SK-N-SH (cell line): ENCODE results near the gene VNN1.

ENCODE experiments used
- EP300 ChIP-seq, 2 experiments: IDR thresholded peaks; 2 replicates each; pipeline versions ENCODE4 v1.4.0 to v1.6.1; 2012; ENCODE audit warnings: borderline replicate concordance in 1 of 2, low read depth in 1 of 2, low read length in 1 of 2
- EZH2phosphoT487 ChIP-seq: fragments of 200-600 bp; sonication (generic); IDR thresholded peaks from 2 replicates; pipeline ENCODE4 v1.6.1; 2017; ENCODE audit warnings: low read depth, mixed run types, mild to moderate bottlenecking, antibody characterized with exemption, moderate library complexity, borderline replicate concordance
- JUND ChIP-seq: IDR thresholded peaks from 2 replicates; pipeline ENCODE4 v1.4.0; 2012
- NFIC ChIP-seq: IDR thresholded peaks from 2 replicates; pipeline ENCODE4 v1.4.0; 2012; ENCODE audit warnings: borderline replicate concordance
- RCOR1 ChIP-seq: fragments of 150-350 bp; IDR thresholded peaks from 2 replicates; pipeline ENCODE4 v1.6.1; 2017; ENCODE audit warnings: antibody characterized with exemption, low read length
- TAF1 ChIP-seq: IDR thresholded peaks from 2 replicates; pipeline ENCODE4 v1.6.1; 2012; ENCODE audit warnings: low read depth, mild to moderate bottlenecking, low read length, moderate library complexity, borderline replicate concordance
- TF ChIP-seq, protein P1 (sequence below): fragments of 200-600 bp; sonication (generic); IDR thresholded peaks from 2 replicates; pipeline ENCODE4 v1.6.1; 2017; ENCODE audit warnings: antibody characterized with exemption, mild to moderate bottlenecking, moderate library complexity
- TF ChIP-seq, protein P2 (sequence below): fragments of 150-350 bp; IDR thresholded peaks from 2 replicates; pipeline ENCODE4 v1.6.1; 2017; ENCODE audit warnings: antibody characterized with exemption, low read length, low read depth, borderline replicate concordance
- TF ChIP-seq, protein P3 (sequence below): IDR thresholded peaks from 2 replicates; pipeline ENCODE4 v1.6.1; 2012; ENCODE audit warnings: mild to moderate bottlenecking, low read depth, low read length, moderate library complexity
- TF ChIP-seq, protein P4 (sequence below): IDR thresholded peaks from 2 replicates; pipeline ENCODE4 v1.4.0; 2012; ENCODE audit warnings: low read depth
- TF ChIP-seq, protein P5 (sequence below): IDR thresholded peaks from 2 replicates; pipeline ENCODE4 v1.4.0; 2012; ENCODE audit warnings: low read depth, borderline replicate concordance

GRCh38 chr6:132661906-132662305 is 51.9 kb downstream of the VNN1 start:
- TF ChIP-seq, protein P1, sequence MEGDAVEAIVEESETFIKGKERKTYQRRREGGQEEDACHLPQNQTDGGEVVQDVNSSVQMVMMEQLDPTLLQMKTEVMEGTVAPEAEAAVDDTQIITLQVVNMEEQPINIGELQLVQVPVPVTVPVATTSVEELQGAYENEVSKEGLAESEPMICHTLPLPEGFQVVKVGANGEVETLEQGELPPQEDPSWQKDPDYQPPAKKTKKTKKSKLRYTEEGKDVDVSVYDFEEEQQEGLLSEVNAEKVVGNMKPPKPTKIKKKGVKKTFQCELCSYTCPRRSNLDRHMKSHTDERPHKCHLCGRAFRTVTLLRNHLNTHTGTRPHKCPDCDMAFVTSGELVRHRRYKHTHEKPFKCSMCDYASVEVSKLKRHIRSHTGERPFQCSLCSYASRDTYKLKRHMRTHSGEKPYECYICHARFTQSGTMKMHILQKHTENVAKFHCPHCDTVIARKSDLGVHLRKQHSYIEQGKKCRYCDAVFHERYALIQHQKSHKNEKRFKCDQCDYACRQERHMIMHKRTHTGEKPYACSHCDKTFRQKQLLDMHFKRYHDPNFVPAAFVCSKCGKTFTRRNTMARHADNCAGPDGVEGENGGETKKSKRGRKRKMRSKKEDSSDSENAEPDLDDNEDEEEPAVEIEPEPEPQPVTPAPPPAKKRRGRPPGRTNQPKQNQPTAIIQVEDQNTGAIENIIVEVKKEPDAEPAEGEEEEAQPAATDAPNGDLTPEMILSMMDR, result no peak
- TF ChIP-seq EZH2phosphoT487 (no peak), EP300 (IDR thresholded peaks at IDR 0.05; ENCODE audit: borderline replicate concordance in 1 of 2, low read depth in 1 of 2, low read length in 1 of 2) (no peak), RCOR1 (no peak), JUND (no peak), TAF1 (no peak), NFIC (no peak)
- TF ChIP-seq, protein P2, sequence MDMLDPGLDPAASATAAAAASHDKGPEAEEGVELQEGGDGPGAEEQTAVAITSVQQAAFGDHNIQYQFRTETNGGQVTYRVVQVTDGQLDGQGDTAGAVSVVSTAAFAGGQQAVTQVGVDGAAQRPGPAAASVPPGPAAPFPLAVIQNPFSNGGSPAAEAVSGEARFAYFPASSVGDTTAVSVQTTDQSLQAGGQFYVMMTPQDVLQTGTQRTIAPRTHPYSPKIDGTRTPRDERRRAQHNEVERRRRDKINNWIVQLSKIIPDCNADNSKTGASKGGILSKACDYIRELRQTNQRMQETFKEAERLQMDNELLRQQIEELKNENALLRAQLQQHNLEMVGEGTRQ, result no peak
- TF ChIP-seq, protein P3, sequence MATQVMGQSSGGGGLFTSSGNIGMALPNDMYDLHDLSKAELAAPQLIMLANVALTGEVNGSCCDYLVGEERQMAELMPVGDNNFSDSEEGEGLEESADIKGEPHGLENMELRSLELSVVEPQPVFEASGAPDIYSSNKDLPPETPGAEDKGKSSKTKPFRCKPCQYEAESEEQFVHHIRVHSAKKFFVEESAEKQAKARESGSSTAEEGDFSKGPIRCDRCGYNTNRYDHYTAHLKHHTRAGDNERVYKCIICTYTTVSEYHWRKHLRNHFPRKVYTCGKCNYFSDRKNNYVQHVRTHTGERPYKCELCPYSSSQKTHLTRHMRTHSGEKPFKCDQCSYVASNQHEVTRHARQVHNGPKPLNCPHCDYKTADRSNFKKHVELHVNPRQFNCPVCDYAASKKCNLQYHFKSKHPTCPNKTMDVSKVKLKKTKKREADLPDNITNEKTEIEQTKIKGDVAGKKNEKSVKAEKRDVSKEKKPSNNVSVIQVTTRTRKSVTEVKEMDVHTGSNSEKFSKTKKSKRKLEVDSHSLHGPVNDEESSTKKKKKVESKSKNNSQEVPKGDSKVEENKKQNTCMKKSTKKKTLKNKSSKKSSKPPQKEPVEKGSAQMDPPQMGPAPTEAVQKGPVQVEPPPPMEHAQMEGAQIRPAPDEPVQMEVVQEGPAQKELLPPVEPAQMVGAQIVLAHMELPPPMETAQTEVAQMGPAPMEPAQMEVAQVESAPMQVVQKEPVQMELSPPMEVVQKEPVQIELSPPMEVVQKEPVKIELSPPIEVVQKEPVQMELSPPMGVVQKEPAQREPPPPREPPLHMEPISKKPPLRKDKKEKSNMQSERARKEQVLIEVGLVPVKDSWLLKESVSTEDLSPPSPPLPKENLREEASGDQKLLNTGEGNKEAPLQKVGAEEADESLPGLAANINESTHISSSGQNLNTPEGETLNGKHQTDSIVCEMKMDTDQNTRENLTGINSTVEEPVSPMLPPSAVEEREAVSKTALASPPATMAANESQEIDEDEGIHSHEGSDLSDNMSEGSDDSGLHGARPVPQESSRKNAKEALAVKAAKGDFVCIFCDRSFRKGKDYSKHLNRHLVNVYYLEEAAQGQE, result no peak
- TF ChIP-seq, protein P4, sequence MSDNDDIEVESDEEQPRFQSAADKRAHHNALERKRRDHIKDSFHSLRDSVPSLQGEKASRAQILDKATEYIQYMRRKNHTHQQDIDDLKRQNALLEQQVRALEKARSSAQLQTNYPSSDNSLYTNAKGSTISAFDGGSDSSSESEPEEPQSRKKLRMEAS, result no peak
- TF ChIP-seq, protein P5, sequence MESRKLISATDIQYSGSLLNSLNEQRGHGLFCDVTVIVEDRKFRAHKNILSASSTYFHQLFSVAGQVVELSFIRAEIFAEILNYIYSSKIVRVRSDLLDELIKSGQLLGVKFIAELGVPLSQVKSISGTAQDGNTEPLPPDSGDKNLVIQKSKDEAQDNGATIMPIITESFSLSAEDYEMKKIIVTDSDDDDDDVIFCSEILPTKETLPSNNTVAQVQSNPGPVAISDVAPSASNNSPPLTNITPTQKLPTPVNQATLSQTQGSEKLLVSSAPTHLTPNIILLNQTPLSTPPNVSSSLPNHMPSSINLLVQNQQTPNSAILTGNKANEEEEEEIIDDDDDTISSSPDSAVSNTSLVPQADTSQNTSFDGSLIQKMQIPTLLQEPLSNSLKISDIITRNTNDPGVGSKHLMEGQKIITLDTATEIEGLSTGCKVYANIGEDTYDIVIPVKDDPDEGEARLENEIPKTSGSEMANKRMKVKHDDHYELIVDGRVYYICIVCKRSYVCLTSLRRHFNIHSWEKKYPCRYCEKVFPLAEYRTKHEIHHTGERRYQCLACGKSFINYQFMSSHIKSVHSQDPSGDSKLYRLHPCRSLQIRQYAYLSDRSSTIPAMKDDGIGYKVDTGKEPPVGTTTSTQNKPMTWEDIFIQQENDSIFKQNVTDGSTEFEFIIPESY, result no peak
